Fibroblast of lung (primary cell): ENCODE measurements around the gene ADGRA3. TPM values are rescaled to one million over a fixed set of nuclear protein-coding genes. Genes with fewer than 3 reads are reported as not detected.

Source experiments
- DNase-seq, 2 donors: peaks; one replicate each; pipeline versions ENCODE4 v3.0.0 to v3.0.0-alpha.2; 2010; ENCODE audit warnings: low read depth in 2 of 2
- H2AFZ ChIP-seq: 2 replicates; pipeline ENCODE4 v1.5.1; 2012; ENCODE audit warnings: low read length, control low read depth, inconsistent platforms
- H3K27ac ChIP-seq: 2 replicates; pipeline ENCODE4 v1.5.1; 2011; ENCODE audit warnings: low read length, control low read depth; ENCODE audit not compliant: insufficient read depth
- H3K27me3 ChIP-seq: 2 replicates; pipeline ENCODE4 v1.5.1; 2011; ENCODE audit warnings: mild to moderate bottlenecking, low read length; ENCODE audit not compliant: control insufficient read depth, insufficient read depth
- H3K36me3 ChIP-seq: 2 replicates; pipeline ENCODE4 v1.5.1; 2011; ENCODE audit warnings: low read length; ENCODE audit not compliant: control insufficient read depth, insufficient read depth
- H3K4me1 ChIP-seq: 2 replicates; pipeline ENCODE4 v1.5.1; 2011; ENCODE audit warnings: low read length; ENCODE audit not compliant: control insufficient read depth, insufficient read depth; ENCODE audit errors: extremely low read depth
- H3K4me2 ChIP-seq: 2 replicates; pipeline ENCODE4 v1.5.1; 2011; ENCODE audit warnings: low read length, control low read depth; ENCODE audit not compliant: insufficient read depth; ENCODE audit errors: extremely low read depth
- H3K4me3 ChIP-seq, 4 experiments: fragments of 200-600 bp in 1 of 4; sonication (generic) in 1 of 4; replicated peaks in 1 of 4; 2 replicates each; pipeline ENCODE4 v1.5.1; 2011 to 2016; ENCODE audit warnings: low read length in 4 of 4, low read depth in 3 of 4, mild to moderate bottlenecking in 3 of 4, control low read depth in 2 of 4, inconsistent platforms in 1 of 4, mixed read lengths in 1 of 4; ENCODE audit not compliant: insufficient read depth in 1 of 4; ENCODE audit errors: control extremely low read depth in 1 of 4
- H3K79me2 ChIP-seq: 2 replicates; pipeline ENCODE4 v1.5.1; 2012; ENCODE audit warnings: mild to moderate bottlenecking, low read length, inconsistent platforms; ENCODE audit not compliant: control insufficient read depth, insufficient read depth
- H3K9ac ChIP-seq: 2 replicates; pipeline ENCODE4 v1.5.1; 2011; ENCODE audit warnings: mild to moderate bottlenecking, low read length, control low read depth; ENCODE audit not compliant: insufficient read depth
- H3K9me3 ChIP-seq: 2 replicates; pipeline ENCODE4 v1.5.1; 2012; ENCODE audit warnings: low read depth, low read length; ENCODE audit not compliant: control insufficient read depth, insufficient read depth
- H4K20me1 ChIP-seq: 2 replicates; pipeline ENCODE4 v1.5.1; 2011; ENCODE audit warnings: low read length; ENCODE audit not compliant: control insufficient read depth, insufficient read depth; ENCODE audit errors: extremely low read depth
- EZH2 ChIP-seq: IDR thresholded peaks from 2 replicates; pipeline ENCODE4 v1.5.1; 2012; ENCODE audit warnings: low read length, control low read depth, mild to moderate bottlenecking; ENCODE audit errors: missing control alignments
- polyA plus RNA-seq, 2 donors: library from polyadenylated mRNA; depleted of rRNA in 1 of 2; stranded (reverse) in 1 of 2; unstranded in 1 of 2; fragments of >200 nt; gene quantifications; 2 replicates each; pipeline ENCODE4 v1.2.1, GENCODE V29; 2011 to 2012; ENCODE audit warnings: missing spikeins in 1 of 2
- total RNA-seq: library from RNA; depleted of rRNA; stranded (reverse); fragments of >200 nt; gene quantifications from 2 replicates; pipeline ENCODE4 v1.2.1, GENCODE V29; 2014
- TF ChIP-seq, protein P1 (sequence below), 2 donors: IDR thresholded peaks in 1 of 2; conservative IDR thresholded peaks in 1 of 2; 1 replicate in 1 of 2; 2 replicates in 1 of 2; pipeline ENCODE4 v1.5.1; 2011 to 2012; ENCODE audit warnings: low read length in 2 of 2, control low read depth in 1 of 2, inconsistent platforms in 1 of 2, low read depth in 1 of 2, mild to moderate bottlenecking in 1 of 2

Gene ADGRA3
- total and polyA plus RNA-seq, 2 donors (not counting 1 experiment from before 2014, with no cell fraction given), result 13.0 to 15.2 TPM

GRCh38 chr4:22463179-22463578, 52.7 kb downstream of the ADGRA3 start:
- H3K4me2 ChIP-seq, result no peak overlapping the region
- H3K36me3 ChIP-seq, result no peaks in the 10 kb centered on the region
- H3K4me1 ChIP-seq, result no peaks in the 10 kb centered on the region
- DNase-seq, result no peak
- H3K9me3 ChIP-seq, result no peaks in the 10 kb centered on the region
- no peaks in the 10 kb centered on the region for H3K27me3 ChIP-seq
- no peak overlapping the region for H3K9ac ChIP-seq
- no peak for TF ChIP-seq EZH2
- TF ChIP-seq, protein P1, sequence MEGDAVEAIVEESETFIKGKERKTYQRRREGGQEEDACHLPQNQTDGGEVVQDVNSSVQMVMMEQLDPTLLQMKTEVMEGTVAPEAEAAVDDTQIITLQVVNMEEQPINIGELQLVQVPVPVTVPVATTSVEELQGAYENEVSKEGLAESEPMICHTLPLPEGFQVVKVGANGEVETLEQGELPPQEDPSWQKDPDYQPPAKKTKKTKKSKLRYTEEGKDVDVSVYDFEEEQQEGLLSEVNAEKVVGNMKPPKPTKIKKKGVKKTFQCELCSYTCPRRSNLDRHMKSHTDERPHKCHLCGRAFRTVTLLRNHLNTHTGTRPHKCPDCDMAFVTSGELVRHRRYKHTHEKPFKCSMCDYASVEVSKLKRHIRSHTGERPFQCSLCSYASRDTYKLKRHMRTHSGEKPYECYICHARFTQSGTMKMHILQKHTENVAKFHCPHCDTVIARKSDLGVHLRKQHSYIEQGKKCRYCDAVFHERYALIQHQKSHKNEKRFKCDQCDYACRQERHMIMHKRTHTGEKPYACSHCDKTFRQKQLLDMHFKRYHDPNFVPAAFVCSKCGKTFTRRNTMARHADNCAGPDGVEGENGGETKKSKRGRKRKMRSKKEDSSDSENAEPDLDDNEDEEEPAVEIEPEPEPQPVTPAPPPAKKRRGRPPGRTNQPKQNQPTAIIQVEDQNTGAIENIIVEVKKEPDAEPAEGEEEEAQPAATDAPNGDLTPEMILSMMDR (conservative IDR thresholded peaks at IDR 0.05 in 1 of 2, IDR thresholded peaks at IDR 0.05 in 1 of 2; ENCODE audit: low read depth in 1 of 2, low read length in 2 of 2), result no peak
- H4K20me1 ChIP-seq, result no peaks in the 10 kb centered on the region
- no peak overlapping the region for H3K27ac ChIP-seq
- no peaks in the 10 kb centered on the region for H3K79me2 ChIP-seq
- no peak overlapping the region for H3K4me3 ChIP-seq
- H2AFZ ChIP-seq, result no peak overlapping the region

- no peak for DNase-seq
- Histone ChIP-seq H3K9me3 (no peaks in the 10 kb centered on the region), H3K4me1 (no peaks in the 10 kb centered on the region), H3K9ac (no peak overlapping the region), H3K79me2 (no peaks in the 10 kb centered on the region), H3K27ac (no peak overlapping the region), H2AFZ (no peak overlapping the region), H3K27me3 (no peaks in the 10 kb centered on the region), H3K4me3 (no peak overlapping the region), H3K4me2 (no peak overlapping the region), H4K20me1 (no peaks in the 10 kb centered on the region), H3K36me3 (no peaks in the 10 kb centered on the region)
- TF ChIP-seq EZH2, result no peak
- TF ChIP-seq, protein P1 (conservative IDR thresholded peaks at IDR 0.05 in 1 of 2, IDR thresholded peaks at IDR 0.05 in 1 of 2; ENCODE audit: low read depth in 1 of 2, low read length in 2 of 2), result no peak
These were observed 53.2 kb downstream of the ADGRA3 start for GRCh38 chr4:22462688-22463087.

GRCh38 chr4:22460266-22460665, 55.6 kb downstream of the ADGRA3 start:
- Histone ChIP-seq H4K20me1 (no peaks in the 10 kb centered on the region), H3K4me3 (no peak overlapping the region), H3K79me2 (no peaks in the 10 kb centered on the region), H3K27me3 (no peaks in the 10 kb centered on the region), H3K36me3 (no peaks in the 10 kb centered on the region), H3K27ac (no peak overlapping the region), H3K9me3 (no peaks in the 10 kb centered on the region), H3K4me2 (no peak overlapping the region), H3K4me1 (no peaks in the 10 kb centered on the region), H3K9ac (no peak overlapping the region), H2AFZ (no peak overlapping the region)
- TF ChIP-seq, protein P1 (conservative IDR thresholded peaks at IDR 0.05 in 1 of 2, IDR thresholded peaks at IDR 0.05 in 1 of 2; ENCODE audit: low read depth in 1 of 2, low read length in 2 of 2), result no peak
- no peak for TF ChIP-seq EZH2
- DNase-seq, result no peak
